ENCODE data around the gene RNF4.

GRCh38 chr4:2462992-2463762 is 5.7 kb upstream of the RNF4 start:
- TF ChIP-seq, protein P1, sequence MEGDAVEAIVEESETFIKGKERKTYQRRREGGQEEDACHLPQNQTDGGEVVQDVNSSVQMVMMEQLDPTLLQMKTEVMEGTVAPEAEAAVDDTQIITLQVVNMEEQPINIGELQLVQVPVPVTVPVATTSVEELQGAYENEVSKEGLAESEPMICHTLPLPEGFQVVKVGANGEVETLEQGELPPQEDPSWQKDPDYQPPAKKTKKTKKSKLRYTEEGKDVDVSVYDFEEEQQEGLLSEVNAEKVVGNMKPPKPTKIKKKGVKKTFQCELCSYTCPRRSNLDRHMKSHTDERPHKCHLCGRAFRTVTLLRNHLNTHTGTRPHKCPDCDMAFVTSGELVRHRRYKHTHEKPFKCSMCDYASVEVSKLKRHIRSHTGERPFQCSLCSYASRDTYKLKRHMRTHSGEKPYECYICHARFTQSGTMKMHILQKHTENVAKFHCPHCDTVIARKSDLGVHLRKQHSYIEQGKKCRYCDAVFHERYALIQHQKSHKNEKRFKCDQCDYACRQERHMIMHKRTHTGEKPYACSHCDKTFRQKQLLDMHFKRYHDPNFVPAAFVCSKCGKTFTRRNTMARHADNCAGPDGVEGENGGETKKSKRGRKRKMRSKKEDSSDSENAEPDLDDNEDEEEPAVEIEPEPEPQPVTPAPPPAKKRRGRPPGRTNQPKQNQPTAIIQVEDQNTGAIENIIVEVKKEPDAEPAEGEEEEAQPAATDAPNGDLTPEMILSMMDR (IDR thresholded peaks at IDR 0.05): no peak
- TF ChIP-seq POLR2A (IDR thresholded peaks at IDR 0.05): no peak

All from body of pancreas (tissue), 4 donors.